ENCODE data around the gene NMRAL1.
A peak's percentile ranks its signal among the peaks of the same experiment; 100 is the strongest.

The NMRAL1 gene

GRCh38 chr16:4450430-4450829 is 24.0 kb downstream of the NMRAL1 start:
- Histone ChIP-seq H3K27me3 (ENCODE audit: insufficient read depth, low read length) (no peaks in the 10 kb centered on the region), H3K4me3 (ENCODE audit: low read length) (no peak overlapping the region), H3K4me1 (ENCODE audit: insufficient read depth, low read length) (no peaks in the 10 kb centered on the region), H3K9me3 (ENCODE audit: low read length) (no peaks in the 10 kb centered on the region), H2AFZ (ENCODE audit: low read depth, low read length) (no peak overlapping the region), H3K36me3 (ENCODE audit: insufficient read depth, low read length) (peaks cover 60% of the 10 kb centered on the region)

DNA sequence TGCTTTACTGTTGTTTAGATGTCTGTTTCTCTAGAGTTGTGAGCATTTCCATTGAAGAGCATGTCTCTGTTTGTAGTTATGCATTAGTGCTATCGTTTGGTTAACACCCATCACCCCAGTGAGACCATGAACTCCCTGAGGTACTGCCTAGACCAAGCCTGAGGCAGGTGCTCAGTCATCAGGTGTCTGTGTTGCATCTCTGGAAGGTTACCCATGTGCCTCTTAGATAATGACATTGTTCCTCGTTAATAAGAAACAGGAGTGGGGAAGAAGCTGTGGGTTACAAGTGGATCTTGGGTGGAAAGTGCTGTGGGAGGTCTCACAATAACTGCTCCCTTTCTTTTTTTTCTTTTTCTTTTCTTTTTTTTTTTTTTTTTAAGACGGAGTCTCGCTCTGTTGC is 30.4 kb downstream of the NMRAL1 start:
- Histone ChIP-seq H3K27me3 (ENCODE audit: insufficient read depth, low read length) (no peaks in the 10 kb centered on the region), H3K36me3 (ENCODE audit: insufficient read depth, low read length) (peaks cover 72% of the 10 kb centered on the region), H3K4me1 (ENCODE audit: insufficient read depth, low read length) (no peaks in the 10 kb centered on the region), H2AFZ (ENCODE audit: low read depth, low read length) (no peak overlapping the region), H3K9me3 (ENCODE audit: low read length) (no peaks in the 10 kb centered on the region), H3K4me3 (ENCODE audit: low read length) (no peak overlapping the region)

DNA sequence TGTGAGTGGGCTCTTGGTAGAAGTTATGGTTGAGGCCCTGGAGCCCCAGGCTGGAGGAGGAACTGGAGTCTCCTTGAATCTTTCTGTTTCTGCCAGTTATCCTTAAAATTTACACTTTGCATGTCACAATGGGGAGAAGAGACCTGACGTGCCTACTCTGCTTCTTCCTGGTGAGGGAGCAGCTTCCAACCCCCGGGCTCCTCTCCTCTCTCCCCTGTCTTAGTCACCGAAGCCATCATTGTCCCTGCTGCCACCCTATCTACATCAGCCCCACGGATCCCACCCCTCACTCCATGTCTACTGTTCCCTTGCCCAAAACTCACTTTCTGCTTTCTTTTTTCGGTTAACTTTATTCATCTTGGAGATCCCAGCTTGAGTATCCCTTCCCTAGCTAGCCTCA is 31.2 kb downstream of the NMRAL1 start:
- peaks cover 75% of the 10 kb centered on the region for H3K36me3 ChIP-seq (ENCODE audit: insufficient read depth, low read length)

GRCh38 chr16:4442371-4442770 is 32.1 kb downstream of the NMRAL1 start:
- Histone ChIP-seq H2AFZ (ENCODE audit: low read depth, low read length) (no peak overlapping the region), H3K36me3 (ENCODE audit: insufficient read depth, low read length) (peaks cover 79% of the 10 kb centered on the region), H3K4me3 (ENCODE audit: low read length) (no peak overlapping the region)

More for the DNA sequence above, 31.2 kb downstream of the NMRAL1 start:
- Histone ChIP-seq H3K9me3 (ENCODE audit: low read length) (no peaks in the 10 kb centered on the region), H3K4me1 (ENCODE audit: insufficient read depth, low read length) (no peaks in the 10 kb centered on the region), H3K4me3 (ENCODE audit: low read length) (no peak overlapping the region), H3K27me3 (ENCODE audit: insufficient read depth, low read length) (no peaks in the 10 kb centered on the region), H2AFZ (ENCODE audit: low read depth, low read length) (no peak overlapping the region)

GRCh38 chr16:4437366-4437765 is 37.1 kb downstream of the NMRAL1 start:
- Histone ChIP-seq H2AFZ (ENCODE audit: low read depth, low read length) (no peak overlapping the region), H3K4me1 (ENCODE audit: insufficient read depth, low read length) (no peaks in the 10 kb centered on the region), H3K4me3 (ENCODE audit: low read length) (no peak overlapping the region), H3K27me3 (ENCODE audit: insufficient read depth, low read length) (no peaks in the 10 kb centered on the region), H3K9me3 (ENCODE audit: low read length) (no peaks in the 10 kb centered on the region), H3K36me3 (ENCODE audit: insufficient read depth, low read length) (peaks cover 67% of the 10 kb centered on the region)

More at GRCh38 chr16:4442371-4442770, 32.1 kb downstream of the NMRAL1 start:
- Histone ChIP-seq H3K4me1 (ENCODE audit: insufficient read depth, low read length) (no peaks in the 10 kb centered on the region), H3K9me3 (ENCODE audit: low read length) (no peaks in the 10 kb centered on the region), H3K27me3 (ENCODE audit: insufficient read depth, low read length) (no peaks in the 10 kb centered on the region)

DNA sequence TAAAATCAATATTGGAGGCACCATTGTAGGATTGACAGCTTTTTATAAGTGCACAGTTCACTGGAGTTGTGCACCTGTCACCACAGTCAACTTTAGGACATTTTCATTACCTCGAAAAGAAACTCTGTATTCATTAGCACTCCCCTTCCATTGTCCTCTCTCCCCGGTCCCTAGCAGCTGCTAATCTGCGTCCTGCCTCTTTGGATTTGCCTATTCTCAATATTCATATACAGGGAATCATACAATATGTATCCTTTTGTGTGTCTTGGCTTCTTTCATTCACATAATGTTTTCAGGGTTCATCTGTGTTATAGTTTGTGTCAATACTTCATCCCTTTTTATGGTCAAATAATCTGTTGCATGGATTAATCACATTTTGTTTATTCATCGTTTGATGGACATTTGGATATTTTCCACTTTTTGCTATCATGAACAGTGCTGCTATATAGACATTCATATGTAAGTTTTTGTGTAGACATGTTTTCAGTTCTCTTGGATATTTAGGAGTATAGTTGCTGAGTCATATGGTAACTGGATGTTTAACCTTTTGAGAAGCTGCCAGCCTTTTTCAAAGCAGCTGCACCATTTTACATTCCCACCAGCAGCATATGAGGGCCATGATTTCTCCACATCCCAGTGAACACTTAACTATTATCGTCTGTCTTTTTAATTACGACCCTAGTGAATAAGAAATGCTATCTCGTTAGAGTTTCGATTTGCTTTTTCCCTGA is 38.9 kb downstream of the NMRAL1 start:
- Histone ChIP-seq H3K4me3 (ENCODE audit: low read length) (no peak overlapping the region), H2AFZ (ENCODE audit: low read depth, low read length) (no peak overlapping the region), H3K9me3 (ENCODE audit: low read length) (no peaks in the 10 kb centered on the region), H3K27me3 (ENCODE audit: insufficient read depth, low read length) (no peaks in the 10 kb centered on the region), H3K4me1 (ENCODE audit: insufficient read depth, low read length) (no peaks in the 10 kb centered on the region), H3K36me3 (ENCODE audit: insufficient read depth, low read length) (peaks cover 59% of the 10 kb centered on the region)

GRCh38 chr16:4433914-4434787 is 40.3 kb downstream of the NMRAL1 start:
- Histone ChIP-seq H3K9me3 (ENCODE audit: low read length) (no peaks in the 10 kb centered on the region), H3K4me1 (ENCODE audit: insufficient read depth, low read length) (no peaks in the 10 kb centered on the region), H3K36me3 (ENCODE audit: insufficient read depth, low read length) (peaks cover 51% of the 10 kb centered on the region), H3K4me3 (ENCODE audit: low read length) (no peak overlapping the region), H2AFZ (ENCODE audit: low read depth, low read length) (no peak overlapping the region), H3K27me3 (ENCODE audit: insufficient read depth, low read length) (no peaks in the 10 kb centered on the region)

DNA sequence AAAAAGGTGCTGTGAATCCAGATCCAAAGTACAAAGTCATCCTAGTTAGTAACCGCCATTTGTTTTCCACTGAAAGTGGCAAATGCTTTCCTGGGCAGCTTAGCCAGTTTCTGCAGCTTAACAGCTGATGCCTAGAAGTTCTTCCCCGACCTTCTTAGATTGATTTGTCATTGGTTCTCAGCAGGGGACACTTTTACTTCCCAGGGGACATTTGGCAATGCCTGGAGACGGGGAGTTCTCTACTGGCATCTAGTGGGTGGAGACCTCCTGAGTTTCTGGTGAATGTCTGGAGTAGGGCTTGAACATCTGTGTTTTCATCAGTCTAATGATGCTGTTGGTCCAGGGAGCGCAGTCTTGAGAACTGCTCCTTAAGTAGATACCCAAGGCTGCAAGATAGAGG is 41.2 kb downstream of the NMRAL1 start:
- Histone ChIP-seq H3K9me3 (ENCODE audit: low read length) (no peaks in the 10 kb centered on the region), H3K4me1 (ENCODE audit: insufficient read depth, low read length) (no peaks in the 10 kb centered on the region), H3K36me3 (ENCODE audit: insufficient read depth, low read length) (peaks cover 47% of the 10 kb centered on the region), H3K27me3 (ENCODE audit: insufficient read depth, low read length) (no peaks in the 10 kb centered on the region), H3K4me3 (ENCODE audit: low read length) (no peak overlapping the region), H2AFZ (ENCODE audit: low read depth, low read length) (no peak overlapping the region)

DNA sequence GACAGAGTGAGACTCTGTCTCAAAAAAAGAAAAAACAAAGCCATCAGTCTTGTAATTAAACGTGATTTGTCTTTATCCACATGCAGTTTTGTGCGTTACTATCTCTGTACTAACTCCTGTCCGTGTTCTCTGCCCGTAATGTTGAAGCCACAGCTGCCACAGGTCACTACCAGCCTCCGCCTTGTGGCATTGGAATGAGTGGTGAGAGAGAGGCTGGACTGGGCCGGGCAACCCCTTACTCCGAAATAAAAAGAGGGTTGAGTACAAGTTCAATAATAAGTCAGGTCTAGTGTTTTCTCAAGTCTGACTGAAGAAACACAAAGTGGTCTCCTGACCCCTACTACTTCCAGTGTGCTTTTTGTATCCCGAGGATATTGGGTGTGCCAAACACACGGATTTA is 43.4 kb downstream of the NMRAL1 start:
- peaks cover 34% of the 10 kb centered on the region for H3K36me3 ChIP-seq (ENCODE audit: insufficient read depth, low read length)
- no peak overlapping the region for H3K4me3 ChIP-seq (ENCODE audit: low read length)
- no peaks in the 10 kb centered on the region for H3K27me3 ChIP-seq (ENCODE audit: insufficient read depth, low read length)
- H3K9me3 ChIP-seq (ENCODE audit: low read length) = no peaks in the 10 kb centered on the region
- H2AFZ ChIP-seq (ENCODE audit: low read depth, low read length) = no peak overlapping the region
- peaks cover 8% of the 10 kb centered on the region for H3K4me1 ChIP-seq (ENCODE audit: insufficient read depth, low read length)

DNA sequence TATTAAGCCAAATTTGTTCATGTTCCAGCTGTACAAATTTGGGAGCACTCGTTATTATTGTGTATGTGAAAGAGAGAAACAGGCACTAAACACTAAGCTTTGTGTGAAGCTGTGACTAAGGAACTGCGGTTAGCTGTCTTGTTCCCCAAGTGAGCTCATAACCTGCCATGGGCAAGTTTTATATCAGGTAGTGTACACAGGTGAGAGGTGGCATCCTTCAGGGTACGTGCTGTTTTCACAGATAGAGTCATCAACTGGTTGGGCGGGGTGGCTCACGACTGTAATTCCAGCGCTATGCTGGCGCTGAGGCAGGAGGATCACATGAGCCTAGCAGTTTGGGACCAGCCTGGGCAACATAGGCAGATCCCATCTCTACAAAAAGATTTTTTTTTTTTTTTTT is 45.9 kb downstream of the NMRAL1 start:
- Histone ChIP-seq H3K36me3 (ENCODE audit: insufficient read depth, low read length) (peaks cover 16% of the 10 kb centered on the region), H3K4me3 (ENCODE audit: low read length) (no peak overlapping the region), H2AFZ (ENCODE audit: low read depth, low read length) (no peak overlapping the region), H3K9me3 (ENCODE audit: low read length) (no peaks in the 10 kb centered on the region), H3K27me3 (ENCODE audit: insufficient read depth, low read length) (no peaks in the 10 kb centered on the region), H3K4me1 (ENCODE audit: insufficient read depth, low read length) (peaks cover 14% of the 10 kb centered on the region)

DNA sequence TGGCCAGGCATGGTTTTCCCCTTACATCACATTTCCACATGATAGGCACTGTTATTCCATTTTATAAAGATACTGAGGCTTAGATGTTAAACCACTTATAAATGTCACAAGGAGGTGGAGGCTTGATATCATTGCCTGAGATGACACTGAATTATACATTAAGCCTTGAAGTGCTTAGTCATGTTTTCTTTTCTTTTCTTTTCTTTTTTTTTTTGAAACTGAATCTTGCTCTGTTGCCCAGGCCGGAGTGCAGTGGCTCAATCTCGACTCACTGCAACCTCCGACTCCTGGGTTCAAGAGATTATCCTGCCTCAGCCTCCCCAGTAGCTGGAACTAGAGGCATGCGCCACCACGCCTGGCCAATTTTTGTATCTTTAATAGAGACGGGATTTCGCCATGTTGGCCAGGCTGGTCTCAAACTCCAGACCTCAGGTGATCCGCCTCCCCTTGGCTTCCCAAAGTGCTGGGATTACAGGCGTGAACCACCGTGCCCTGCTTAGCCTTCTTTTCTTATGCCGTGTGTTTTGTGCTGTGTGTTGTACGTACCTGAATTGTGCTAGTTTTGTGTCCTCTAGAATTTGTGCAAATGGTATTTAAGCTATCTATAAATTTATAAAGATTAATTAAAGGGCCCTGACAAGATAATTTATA is 47.6 kb downstream of the NMRAL1 start:
- Histone ChIP-seq H2AFZ (ENCODE audit: low read depth, low read length) (no peak overlapping the region), H3K9me3 (ENCODE audit: low read length) (no peaks in the 10 kb centered on the region), H3K27me3 (ENCODE audit: insufficient read depth, low read length) (no peaks in the 10 kb centered on the region), H3K36me3 (ENCODE audit: insufficient read depth, low read length) (peaks cover 13% of the 10 kb centered on the region), H3K4me1 (ENCODE audit: insufficient read depth, low read length) (peaks cover 14% of the 10 kb centered on the region), H3K4me3 (ENCODE audit: low read length) (peak overlapping the region; percentile 59)

- H3K27me3 ChIP-seq (ENCODE audit: insufficient read depth, low read length) = no peaks in the 10 kb centered on the region
- no peak overlapping the region for H2AFZ ChIP-seq (ENCODE audit: low read depth, low read length)
- H3K9me3 ChIP-seq (ENCODE audit: low read length) = no peaks in the 10 kb centered on the region
- peaks cover 8% of the 10 kb centered on the region for H3K36me3 ChIP-seq (ENCODE audit: insufficient read depth, low read length)
- peak overlapping the region; percentile 59 for H3K4me3 ChIP-seq (ENCODE audit: low read length)
- peaks cover 14% of the 10 kb centered on the region for H3K4me1 ChIP-seq (ENCODE audit: insufficient read depth, low read length)
Observed at GRCh38 chr16:4426021-4426684, 48.3 kb downstream of the NMRAL1 start.
